NCI-H460 (cell line): ENCODE results near the gene ZC3H7B. TPM values are rescaled to one million over a fixed set of nuclear protein-coding genes. Genes with fewer than 3 reads are reported as not detected.
A peak's percentile ranks its signal among the peaks of the same experiment; 100 is the strongest.
"Not testable (repeated sequence)": the region's sequence is repeated elsewhere in the genome, so short reads cannot be mapped to it uniquely, and the experiment has no call there.

ENCODE experiments used
- DNase-seq: peaks from one replicate; pipeline ENCODE4 v3.0.0-alpha.2; 2016; ENCODE audit warnings: low read depth; ENCODE audit errors: extremely low read depth
- polyA plus RNA-seq: library from polyadenylated mRNA; depleted of rRNA; stranded (reverse); fragments of >200 nt; gene quantifications from 2 replicates; pipeline ENCODE4 v1.2.3, GENCODE V29; 2014; cell fraction: nucleus; rRNA removed
- total RNA-seq: library from RNA; depleted of rRNA; stranded (reverse); fragments of >200 nt; shearing (Covaris generic); gene quantifications from 2 replicates; pipeline ENCODE4 v1.2.3, GENCODE V29; 2014; rRNA removed

The ZC3H7B gene, protein sequence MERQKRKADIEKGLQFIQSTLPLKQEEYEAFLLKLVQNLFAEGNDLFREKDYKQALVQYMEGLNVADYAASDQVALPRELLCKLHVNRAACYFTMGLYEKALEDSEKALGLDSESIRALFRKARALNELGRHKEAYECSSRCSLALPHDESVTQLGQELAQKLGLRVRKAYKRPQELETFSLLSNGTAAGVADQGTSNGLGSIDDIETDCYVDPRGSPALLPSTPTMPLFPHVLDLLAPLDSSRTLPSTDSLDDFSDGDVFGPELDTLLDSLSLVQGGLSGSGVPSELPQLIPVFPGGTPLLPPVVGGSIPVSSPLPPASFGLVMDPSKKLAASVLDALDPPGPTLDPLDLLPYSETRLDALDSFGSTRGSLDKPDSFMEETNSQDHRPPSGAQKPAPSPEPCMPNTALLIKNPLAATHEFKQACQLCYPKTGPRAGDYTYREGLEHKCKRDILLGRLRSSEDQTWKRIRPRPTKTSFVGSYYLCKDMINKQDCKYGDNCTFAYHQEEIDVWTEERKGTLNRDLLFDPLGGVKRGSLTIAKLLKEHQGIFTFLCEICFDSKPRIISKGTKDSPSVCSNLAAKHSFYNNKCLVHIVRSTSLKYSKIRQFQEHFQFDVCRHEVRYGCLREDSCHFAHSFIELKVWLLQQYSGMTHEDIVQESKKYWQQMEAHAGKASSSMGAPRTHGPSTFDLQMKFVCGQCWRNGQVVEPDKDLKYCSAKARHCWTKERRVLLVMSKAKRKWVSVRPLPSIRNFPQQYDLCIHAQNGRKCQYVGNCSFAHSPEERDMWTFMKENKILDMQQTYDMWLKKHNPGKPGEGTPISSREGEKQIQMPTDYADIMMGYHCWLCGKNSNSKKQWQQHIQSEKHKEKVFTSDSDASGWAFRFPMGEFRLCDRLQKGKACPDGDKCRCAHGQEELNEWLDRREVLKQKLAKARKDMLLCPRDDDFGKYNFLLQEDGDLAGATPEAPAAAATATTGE
- total RNA-seq = 23.5 and 23.7 TPM in 2 replicates
- polyA plus RNA-seq = 34.0 and 39.0 TPM in 2 replicates

DNA sequence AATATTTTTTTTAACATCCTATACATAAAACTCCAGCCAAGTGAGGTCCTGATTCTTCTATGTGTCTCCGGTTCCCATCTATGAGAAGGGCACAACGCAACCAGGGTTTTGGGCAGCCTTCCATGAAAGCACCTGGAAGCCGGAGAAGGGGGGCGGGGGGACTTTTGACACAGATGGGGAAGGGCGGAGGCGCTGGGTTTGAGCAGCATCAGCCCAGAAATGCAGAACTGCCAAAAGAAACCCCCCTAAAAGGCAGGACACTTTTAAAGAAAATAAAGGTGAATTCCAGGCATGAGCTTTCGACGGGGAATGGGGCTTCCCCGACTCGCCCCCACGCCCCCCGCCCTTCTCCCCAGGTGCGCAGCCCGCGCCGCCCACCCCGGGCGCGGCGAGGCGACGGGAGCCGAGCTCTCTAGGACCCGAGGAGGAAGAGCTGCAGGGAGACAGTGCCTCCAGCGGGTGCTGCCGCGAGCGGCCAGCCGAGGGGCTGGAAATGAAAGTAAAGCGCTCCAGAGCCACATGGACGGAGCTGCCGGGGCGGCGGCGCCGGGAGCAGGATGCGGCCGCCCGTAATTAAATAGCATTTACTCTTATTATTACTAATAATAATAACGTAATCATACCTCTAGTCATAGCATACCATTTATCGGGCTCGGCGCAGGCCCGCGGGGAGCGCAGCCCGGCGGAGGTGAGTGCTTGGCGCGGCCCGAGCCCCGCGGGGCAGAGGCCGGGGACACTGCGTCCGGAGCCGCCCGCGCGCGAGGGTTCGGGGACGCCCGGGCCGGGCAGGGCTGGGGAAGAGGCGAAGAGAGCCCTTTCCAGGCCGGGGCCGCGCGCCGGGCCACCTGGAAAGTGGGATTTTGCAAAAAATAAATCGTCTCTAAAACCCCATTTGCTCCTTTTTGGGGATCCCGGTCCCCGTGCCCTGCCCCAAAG, at the start of gene ZC3H7B:
ZC3H7B (plus strand) TSS at position 441 of the 936 bp plus-strand sequence. CDS start 19,136 bp downstream, outside the sequence.
- peak; percentile 69 for DNase-seq

DNA sequence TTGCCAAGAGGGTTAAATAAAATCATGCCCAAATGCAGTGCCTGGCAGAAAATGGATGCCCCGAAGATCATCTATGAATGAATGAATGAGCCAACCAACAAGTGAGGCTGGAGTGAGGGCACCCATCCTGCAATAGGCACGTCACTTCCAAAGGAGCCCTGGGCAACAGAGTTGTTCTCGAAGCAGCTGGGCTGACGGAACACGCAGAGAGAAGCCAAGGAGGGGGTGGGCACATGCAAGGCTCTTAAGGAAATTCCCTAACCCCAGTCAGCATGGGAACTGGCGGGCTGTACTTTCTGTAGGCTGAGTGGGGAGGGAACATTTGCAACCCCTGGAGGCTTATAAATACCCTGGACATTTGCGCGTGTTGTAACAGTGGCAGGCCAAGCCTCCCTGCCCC, 49.0 kb upstream of the ZC3H7B start:
- DNase-seq = no peak

DNA sequence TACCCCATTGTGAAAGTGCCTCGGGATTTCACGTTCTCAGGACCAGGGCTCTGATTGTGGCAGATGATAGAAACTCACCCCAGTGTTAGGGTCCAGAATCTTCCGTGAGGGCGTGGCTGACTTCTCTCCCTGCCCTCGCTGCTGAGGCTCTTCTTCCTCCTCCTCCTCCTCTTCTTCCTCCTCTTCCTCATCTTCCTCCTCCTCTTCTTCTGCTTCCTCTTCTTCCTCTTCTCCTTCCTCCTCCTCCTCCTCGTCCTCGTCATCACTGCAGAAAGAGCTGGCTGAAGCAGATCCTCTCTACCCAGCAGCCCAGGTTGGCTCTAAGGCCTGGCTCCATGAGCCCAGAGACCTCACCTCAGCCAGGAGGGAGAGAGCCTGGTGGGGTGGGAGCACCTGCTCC, 47.1 kb upstream of the ZC3H7B start:
- DNase-seq = no peak

DNA sequence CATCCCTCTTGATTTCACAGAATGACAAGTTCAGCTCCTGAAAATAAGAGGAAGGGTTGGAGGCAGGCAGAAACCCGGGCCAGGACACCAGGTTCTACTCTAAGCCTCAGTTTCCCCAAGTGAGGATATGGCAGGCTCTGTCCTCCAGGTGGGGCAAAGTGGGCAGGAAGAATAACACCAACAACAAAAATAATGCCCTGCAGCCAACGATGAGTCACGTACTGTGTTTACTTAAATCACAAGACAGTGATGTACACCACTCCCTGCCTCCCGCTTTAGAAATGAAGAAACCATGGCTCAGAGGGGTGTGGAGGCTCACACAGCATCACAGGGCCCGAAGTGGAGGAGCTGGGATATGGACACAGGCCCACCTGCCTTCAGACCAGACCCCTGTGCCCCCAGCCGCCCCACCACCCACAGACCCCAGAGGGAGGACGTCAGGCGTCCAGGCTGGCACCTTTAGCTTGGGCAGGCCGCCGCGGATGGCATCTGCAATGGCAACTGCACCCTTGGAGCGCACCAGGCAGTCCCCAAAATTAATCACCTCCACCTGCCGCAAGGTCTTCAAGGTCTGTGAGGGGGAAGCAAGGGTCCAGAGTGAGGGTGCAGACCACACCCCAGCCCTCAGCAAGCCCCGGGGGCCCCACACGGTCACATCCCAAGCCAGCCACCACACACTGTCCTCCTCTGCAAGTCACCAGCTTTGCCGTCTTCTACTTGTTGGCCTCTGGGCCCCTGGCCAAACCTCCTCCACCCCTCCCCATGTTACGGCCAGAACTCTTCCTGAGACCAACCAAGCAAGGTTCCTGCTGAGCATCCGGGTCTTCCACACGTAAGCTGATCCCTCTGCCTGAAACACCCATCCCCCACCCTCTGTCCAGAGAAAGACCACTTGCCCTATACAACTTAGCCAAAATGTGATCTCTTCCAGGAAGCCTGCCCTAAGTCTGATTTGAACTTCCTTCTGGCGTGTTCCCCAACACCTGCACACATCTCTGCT, 44.8 kb upstream of the ZC3H7B start:
- peak; percentile 56 for DNase-seq

DNA sequence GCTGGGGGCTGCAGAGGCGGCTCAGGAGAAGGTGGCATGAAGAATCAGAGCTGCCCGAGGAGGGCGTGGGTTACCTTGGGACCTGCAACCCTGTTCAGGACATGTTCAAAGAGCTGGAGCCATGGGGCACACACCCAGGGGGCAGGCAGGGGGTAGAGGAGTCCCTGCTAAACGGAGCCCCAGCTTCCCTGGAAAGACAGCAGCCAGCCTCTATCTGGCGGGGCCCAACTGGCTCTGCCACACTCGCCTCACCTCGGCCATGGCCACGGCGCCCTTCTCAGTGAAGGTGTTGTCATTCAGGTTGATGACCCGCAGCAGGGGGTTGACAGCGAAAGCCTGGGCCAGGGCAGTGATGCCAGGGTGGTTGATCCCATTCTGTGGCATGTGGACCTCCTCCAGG, 43.6 kb upstream of the ZC3H7B start:
- DNase-seq = no peak

DNA sequence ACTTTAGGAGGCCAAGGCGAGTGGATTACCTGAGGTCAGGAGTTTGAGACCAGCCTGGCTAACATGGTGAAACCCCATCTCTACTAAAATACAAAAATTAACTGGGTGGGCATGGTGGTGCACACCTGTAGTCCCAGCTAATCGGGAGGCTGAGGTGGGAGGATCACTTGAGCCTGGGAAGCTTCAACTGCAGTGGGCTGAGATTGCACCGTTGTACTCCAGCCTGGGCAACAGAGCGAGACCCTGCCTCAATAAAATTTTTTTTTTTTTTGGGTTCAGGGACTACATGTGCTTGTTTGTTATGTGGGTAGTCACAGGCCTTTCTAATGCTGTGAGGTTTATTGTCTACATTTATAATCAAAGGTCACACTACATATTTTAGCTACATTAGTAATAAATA, 41.6 kb upstream of the ZC3H7B start:
- not testable (repeated sequence) for DNase-seq

DNA sequence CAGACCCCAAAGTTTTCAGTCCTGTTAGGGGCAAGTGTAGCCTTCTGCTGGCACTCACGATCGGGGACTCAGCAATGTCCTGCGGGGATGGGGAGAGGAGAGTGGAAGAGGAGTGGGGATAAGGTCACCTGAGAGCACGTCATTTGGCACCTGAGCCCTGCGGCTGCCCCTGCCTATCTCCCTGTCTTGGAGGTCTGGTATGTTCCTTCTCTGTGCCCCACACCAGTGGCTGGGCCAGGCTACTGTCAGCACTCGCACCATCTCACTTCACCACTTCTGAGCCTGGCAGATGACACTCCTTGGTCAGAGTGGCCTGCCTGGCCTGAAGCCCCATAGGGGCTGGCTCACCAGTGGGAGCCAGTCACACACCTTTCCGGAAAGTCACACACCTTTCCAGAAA, 40.5 kb upstream of the ZC3H7B start:
- no peak for DNase-seq

DNA sequence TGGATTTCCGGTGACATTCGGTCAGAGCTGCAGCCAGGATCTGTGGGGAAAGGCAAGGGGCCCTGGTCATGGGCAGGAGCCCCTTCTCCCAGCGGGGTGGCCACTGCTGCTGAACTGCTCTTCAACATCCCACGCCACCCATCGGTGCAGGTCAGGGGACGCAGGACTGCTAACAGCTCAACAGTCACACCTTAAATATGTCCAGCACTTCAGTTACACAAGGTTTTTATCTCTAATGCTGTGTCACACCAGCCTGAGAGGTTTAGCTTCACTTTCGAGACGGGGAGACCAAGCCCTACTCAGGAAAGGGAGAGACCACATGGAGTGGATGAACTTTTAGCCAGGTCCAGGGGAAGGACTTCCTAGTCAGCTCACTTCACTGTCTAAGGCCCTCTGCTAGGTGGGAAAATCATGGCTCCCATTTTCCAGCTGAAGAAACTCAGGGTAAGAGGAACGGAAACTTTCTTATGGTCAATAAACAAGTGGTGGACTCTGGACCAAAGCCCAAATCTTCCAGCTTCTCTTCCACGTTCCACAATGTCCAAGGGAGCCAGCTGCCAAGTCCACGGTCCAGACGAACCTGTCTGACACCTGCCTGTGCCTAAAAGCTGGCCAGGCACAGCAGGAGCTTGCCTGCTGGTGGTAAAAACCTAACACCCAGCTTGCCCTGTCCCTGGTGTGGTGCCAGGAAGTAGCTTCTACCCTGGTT, 39.6 kb upstream of the ZC3H7B start:
- DNase-seq = no peak

DNA sequence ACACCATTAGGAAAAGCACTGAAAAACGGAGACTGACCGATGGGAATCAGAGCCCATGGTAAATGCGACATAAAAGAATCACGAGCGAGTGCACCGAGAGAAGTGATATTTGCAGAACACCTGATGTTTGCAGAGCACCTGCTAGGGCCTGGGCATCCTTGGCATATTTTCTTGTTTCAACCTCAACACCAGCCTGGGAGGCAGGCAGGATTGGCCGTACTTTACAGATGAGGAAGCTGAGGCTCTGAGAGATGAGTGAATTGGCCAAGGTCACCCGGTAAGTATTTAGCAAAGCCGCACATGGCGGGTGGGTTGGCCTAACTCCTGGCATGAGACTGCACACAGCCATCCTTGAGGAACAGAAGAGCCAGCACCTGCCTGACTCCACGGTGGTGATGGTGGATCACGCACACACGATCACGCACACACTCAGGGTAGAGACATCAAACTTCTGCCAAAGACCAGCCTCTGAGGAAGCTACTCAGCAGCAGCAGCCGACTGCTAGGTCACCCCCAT, 39.0 kb upstream of the ZC3H7B start:
- no peak for DNase-seq

DNA sequence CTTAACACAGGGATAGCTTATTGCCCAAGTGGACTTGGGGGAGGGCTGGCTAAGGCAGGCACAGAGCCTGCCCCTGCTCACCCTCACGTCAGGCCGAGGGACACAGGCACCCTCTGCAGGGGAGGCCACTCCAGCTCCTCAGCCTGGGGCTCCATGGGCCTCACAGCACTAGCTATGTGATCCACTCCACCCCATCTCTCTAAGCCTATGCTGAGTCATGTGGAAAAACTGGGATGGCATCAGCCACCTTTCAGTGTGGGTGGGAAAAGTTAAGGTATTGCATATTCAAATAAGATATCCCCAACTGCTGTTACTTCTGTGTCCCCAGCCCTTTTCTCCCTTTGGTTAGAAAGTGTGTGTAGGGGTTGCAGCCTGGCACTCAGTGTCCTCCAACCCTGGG, 37.6 kb upstream of the ZC3H7B start:
- no peak for DNase-seq

DNA sequence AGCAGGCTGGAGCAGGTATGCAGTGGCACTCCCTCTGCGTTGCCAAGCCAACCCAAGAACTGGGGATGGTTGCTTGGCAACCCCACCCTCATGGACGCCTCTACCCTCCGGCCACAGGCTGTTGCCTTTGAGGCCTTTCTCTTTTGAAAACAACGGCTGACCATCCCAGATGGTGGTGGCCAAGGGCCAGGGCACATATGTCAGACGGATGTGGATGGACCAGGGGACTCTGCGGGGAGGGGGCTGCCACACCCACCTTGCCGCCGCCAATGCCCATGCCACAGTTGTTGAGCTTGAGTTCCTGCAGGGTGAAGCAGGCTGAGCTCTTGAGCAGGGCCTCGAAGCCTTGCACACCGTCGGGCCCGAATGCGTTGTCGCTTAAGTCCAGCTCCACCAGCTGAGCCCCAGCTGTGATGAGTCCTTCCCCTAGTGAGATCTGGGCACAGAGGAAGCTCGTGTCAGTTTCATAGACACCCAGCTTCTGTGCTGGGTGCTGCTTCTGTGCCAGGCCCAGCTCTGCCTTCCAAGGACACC, 36.9 kb upstream of the ZC3H7B start:
- DNase-seq = no peak

DNA sequence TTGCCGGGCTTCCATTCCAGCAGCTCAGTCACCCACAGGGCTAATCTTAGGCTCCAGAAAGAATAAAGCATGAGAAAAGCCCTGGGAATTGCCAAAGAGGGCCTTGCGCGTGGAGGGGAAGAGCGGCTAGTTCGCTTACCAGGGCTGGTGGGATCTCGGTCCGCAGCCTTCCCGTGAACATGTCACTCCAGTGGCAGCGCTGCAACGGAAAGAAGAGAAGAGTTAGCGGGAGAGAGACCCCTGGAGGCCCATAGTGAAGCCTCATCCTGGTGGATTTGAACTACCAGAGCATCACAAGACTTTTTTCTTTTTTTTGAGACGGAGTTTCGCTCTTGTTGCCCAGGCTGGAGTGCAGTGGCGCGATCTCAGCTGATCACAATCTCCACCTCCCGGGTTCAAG, 33.4 kb upstream of the ZC3H7B start:
- no peak for DNase-seq

DNA sequence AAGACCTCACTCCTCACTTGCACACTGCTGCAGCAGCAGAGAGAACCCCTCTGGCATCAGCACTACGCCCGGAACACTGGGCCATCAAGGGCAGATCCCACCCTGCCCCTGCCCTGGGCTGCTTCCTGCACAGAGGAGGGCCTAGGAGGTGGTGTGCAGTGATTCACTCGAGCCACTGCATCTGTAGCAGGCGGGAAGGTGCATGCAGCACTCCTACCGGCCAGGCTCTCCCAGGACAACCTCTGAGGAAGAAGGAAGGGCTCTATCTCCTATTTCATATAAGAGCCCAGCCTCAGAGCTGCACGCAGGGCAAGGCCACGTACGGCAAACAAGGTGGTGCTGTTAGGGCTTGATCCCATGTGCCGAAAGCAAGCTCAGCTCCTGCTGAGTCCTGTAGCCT, 29.5 kb upstream of the ZC3H7B start:
- DNase-seq = no peak

DNA sequence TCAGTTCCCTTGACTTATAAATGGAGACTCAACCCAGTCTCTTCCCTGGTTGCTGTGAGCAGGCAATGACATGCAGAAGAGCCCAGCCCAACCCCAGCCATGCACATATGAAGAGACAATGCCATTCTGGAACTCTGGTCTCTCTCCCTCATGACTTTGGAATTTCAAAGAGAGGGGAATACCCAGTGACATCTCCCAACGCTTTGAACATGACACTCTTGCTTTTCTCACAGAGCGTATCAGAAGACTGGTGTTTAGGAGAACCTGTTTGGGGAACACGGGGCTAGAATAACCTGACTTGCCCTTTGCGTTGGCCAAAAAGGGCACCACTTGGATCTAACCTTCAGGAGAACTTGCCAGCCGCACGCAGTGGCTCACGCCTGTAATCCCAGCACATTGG, 28.2 kb upstream of the ZC3H7B start:
- no peak for DNase-seq

DNA sequence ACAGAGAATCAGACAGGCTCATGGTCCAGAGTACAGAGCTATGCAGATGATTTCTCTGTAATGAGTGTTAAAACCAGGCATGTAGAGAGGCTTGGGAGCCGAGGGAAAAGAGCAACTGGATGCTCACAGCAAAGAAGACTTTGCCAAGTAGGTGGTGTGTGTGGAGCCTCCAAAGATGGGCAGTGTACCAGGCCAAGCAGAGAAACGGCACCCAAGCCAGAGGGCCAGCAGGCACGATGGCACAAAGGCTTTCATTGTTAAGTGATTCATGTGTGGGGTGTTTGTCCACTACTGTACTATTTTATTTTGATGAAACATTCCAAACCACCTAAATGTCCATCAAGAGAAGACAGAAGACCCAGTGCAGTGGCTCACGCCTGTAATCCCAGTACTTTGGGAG, 26.5 kb upstream of the ZC3H7B start:
- DNase-seq = no peak

DNA sequence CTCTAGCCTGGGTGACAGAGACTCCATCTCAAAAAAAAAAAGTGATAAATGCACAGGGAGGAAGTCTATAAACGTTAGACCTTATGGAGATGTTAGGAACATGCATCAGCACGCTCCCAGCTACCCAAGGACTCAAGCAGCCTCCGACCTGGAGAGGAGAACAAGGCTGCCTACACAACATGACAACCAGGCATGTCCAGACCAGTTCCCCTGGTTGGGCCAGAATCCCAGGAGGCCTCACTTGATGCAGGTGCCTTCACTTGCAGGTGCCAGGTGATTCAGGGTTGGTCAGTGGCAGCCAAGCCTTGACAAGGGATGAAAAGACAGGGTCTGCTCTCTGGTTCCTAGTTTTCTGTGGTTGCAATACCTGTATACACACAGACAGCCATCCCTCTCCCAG, 21.3 kb upstream of the ZC3H7B start:
- DNase-seq = no peak

DNA sequence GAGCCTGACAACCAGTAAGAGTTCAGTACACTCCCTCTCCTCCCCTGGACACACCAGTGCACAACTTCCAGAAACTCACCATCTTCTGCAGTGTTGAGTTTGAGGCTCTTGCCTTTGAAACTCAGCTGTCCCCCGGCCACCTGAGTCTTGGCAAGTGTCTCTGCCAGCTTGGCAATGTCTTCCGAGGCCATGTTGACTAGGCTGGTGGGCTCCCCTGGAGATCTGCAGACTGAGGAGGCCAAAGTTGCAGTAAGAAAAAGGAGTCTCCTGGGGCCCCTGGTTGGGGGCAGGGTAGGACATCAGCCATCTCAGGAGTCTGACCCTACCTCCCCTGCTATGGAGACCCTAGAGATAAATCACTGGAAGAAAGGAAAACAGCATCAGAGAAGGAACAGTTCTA, 20.5 kb upstream of the ZC3H7B start:
- DNase-seq = no peak

DNA sequence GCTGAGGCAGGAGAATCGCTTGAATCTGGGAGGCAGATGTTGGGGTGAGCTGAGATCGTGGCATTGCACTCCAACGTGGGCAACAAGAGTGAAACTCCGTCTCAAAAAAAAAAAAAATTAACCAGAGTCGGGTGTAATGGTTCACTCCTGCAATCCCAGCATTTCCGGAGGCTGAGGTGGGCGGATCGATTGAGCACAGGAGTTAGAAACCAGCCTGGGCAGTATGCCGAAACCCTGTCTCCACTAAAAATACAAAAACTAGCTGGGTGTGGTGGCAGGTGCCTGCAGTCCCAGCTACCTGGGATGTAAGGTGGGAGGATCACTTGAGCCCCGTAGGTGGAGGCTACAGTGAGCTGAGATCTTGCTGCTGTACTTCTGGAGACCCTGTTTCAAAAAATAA, 16.9 kb upstream of the ZC3H7B start:
- no peak for DNase-seq
